HG03280 (cell line): Measurements from ENCODE around the gene GNAI2.
"Not testable (repeated sequence)": the region's sequence is repeated elsewhere in the genome, so short reads cannot be mapped to it uniquely, and the experiment has no call there.

Experiments
- ATAC-seq: cut with Tn5 transposase; IDR thresholded peaks from one replicate; pipeline ENCODE4 v1.9.1; 2021; ENCODE audit warnings: mild to moderate bottlenecking, moderate library complexity; ENCODE audit not compliant: unreplicated experiment

The GNAI2 gene

GRCh38 chr3:50204804-50205412 lies 31.1 kb upstream of the GNAI2 start, which contains the start of gene SLC38A3:
SLC38A3 (plus strand) TSS chr3:50205271; CDS start chr3:50214200, 8,929 bp downstream.
- ATAC-seq, result no peak

- no peak for ATAC-seq
Measured at GRCh38 chr3:50205413-50206276, 30.4 kb upstream of the GNAI2 start.

- ATAC-seq, result no peak
Measured at GRCh38 chr3:50207359-50208042, 28.5 kb upstream of the GNAI2 start.

DNA sequence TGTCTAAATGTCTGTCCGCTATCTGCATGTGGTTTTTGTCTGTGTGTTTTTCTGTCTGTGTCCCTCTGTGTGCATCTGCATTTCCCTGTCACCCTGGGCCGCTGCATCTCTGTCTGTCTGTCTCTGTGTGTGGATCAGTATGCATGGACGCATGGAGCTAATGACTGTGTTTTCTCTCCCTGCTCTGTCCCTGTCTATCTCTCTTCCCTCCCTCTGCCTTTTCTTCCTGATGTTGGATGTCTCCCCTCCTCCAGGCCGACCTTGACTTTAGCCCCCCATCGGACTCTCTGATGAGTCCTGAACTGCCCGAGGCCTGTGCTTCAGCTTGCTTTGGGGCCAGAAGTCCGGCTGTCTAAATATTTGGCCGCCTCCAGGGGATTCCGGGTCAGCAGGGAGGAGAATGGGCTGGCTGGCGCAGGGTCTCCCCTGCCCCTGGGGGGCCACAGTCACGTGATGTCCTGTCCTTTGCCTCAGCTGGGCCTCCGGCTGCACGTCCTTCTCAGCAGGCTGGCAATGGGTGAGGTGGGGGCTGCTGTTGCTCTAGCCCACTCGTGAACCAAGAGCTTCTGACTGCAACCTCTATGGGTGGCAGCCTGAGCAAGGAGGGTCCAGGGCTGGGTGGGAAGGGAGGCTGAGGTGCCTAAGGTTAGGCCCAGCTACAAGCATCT lies 27.2 kb upstream of the GNAI2 start:
- ATAC-seq, result no peak

DNA sequence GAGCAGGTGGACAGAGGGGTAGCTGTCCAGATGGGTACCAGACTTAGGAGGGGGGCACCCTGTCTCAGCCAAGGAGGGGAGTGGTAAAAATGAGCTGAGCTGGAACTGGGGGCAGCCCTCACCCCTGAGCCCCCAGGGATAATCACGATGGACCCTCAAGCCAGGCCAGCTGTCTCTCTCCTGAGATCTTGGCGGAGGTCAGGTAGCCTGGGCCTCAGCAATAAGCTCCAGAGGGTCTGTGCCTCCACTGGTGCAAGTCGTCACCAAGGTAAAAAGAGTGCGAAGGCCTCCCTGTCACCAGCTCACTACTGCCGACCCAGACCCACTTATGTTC lies 25.9 kb upstream of the GNAI2 start:
- ATAC-seq, result no peak

- ATAC-seq, result no peak
Measured at GRCh38 chr3:50210510-50211367, 25.3 kb upstream of the GNAI2 start.

DNA sequence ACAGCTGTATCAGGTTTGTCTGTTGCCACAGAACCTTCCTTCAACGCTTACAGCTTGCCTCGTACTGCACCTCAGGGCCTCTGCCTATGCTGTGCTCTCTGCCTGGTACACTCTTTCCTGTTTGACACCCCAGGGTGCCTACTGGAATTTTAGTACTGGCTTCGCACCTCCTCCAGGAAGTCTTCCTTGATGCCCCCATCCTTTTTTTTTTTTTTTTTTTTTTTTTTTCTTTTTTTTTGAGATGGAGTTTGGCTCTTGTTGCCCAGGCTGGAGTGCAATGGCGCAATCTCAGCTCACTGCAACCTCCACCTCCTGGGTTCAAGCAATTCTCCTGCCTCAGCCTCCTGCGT lies 24.7 kb upstream of the GNAI2 start:
- not testable (repeated sequence) for ATAC-seq

GRCh38 chr3:50211930-50212329 lies 24.1 kb upstream of the GNAI2 start:
- no peak for ATAC-seq

DNA sequence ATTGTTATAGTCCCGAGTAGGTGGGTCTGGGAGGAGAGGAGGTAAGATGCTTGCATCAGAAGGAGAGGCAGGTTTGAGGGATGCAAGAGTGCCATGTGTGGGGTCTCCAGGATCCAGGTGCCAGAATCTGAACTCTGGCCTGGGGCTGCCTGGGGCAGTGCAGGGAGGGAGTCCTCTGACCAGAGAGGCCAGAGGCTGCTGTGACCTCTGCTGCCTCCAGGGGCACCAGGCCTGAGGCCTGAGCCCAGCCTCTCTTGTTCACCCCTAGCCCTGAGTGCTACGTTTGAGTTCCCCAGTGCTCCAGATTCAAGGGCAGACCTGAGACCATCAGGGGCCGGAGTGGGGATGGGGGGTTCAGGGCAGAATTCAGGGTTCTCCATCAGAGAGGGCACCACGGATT lies 23.5 kb upstream of the GNAI2 start:
- no peak for ATAC-seq

DNA sequence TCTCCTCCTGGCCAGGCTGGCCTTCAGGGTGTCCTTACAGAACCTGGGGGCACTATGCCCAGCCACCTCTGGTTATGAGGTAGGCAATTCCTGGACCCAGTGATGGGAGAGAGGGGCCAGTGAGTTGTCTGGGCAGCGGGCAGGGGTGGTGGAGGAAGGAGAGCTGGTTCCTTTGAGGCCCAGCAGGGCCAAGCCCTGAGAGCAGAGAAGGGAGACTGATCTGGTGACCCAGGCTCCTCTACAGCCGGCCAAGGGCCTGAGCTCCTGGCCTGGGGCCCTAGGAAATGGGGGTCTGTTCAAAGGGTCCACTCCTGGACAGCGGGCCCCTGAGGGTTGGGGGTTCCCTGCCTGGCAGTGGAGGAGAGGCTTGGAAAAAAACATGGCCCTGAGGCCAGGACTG lies 23.0 kb upstream of the GNAI2 start:
- ATAC-seq, result no peak

DNA sequence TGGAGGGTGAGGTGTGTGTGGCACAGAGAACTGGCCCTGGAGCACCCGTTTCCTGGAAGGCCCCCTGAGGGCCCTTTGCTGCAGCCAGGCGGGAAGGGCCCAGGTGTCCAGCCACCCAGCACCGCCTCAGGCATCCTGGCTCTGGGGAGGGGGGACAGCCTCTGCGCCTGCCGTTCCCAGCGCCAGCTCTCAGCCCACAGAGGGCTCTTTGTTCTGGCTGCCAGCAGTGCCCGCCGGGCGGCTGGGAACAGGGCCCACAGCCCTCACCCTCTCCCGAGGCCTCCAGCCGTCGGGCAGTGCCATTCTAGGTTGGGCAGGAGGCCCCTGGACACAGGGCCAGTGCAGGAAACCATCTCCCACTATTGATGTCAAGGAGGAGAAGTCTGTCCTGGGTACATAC lies 22.6 kb upstream of the GNAI2 start:
- ATAC-seq, result no peak

GRCh38 chr3:50214824-50215223 lies 21.2 kb upstream of the GNAI2 start:
- ATAC-seq, result no peak

DNA sequence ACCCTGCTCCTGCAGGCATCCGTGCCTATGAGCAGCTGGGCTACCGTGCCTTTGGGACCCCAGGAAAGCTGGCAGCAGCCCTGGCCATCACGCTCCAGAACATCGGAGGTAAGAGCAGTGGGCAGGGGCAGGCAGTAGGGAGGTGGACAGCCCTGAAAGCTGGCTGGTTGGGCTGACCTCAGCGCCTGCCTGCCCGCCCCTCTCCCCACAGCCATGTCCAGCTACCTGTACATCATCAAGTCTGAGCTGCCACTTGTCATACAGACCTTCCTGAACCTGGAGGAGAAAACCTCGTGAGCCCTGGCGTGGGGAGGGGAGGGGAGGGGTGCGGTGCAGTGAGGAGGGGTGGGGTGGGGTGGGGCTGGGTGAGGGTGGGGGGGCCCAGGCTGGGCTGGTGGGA lies 20.5 kb upstream of the GNAI2 start:
- ATAC-seq, result no peak

- ATAC-seq, result no peak
Measured at GRCh38 chr3:50217681-50218080, 18.3 kb upstream of the GNAI2 start.

DNA sequence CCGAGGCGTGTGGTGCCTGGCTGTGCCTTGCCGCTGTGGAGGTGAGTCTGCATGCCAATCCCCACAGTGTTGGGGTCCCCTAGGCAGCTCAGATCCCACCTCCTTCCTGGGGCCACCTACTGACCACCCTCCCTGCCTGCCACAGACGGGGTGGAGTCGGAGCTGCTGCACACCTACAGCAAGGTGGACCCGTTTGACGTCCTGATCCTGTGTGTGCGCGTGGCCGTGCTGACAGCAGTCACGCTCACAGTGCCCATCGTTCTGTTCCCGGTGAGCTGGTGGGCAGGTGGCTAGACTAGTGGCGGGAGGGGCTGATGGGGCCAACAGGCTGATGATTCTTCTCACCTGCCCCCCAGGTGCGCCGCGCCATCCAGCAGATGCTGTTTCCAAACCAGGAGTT lies 17.6 kb upstream of the GNAI2 start:
- ATAC-seq, result no peak

DNA sequence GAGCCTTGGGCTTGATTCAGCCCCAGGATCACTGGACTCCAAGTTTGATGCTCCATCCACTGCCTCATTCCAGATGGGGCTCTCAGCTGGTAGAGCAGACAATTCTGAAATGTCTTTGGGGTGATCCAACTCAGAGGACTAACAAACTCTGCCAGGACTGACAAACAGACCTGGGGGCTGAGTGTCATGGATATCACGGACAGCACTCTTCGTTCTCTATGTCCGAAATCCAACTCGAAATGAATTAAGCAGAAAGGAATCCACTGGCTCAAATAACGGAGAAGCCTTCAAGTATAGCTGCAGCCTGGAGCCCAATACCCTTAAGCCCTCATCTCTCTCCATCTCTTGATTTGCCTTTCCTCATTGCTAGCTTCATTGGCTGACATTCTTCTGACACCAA lies 16.7 kb upstream of the GNAI2 start:
- ATAC-seq, result no peak

DNA sequence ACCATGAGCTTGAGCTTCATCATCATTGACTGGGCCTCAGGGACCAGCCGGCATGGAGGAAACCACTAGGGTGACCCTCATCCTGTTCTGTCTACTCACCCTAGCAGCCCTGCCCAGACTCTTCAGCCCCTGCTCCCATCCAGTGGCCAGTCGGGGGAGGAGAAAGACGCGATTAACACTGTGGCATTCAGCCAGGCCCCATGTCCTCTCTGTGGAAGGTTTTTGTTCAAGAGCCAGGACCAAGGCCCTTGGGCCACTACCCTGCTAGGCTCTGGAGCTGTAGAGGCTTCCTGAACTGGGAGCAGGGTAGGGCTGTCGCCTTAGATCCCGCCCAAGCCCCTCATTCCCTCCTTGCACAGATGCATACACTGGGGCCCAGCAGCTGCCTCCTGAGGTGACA lies 15.9 kb upstream of the GNAI2 start:
- no peak for ATAC-seq

GRCh38 chr3:50221051-50221410 lies 15.0 kb upstream of the GNAI2 start:
- no peak for ATAC-seq

GRCh38 chr3:50221411-50222168 lies 14.4 kb upstream of the GNAI2 start:
- ATAC-seq, result no peak

DNA sequence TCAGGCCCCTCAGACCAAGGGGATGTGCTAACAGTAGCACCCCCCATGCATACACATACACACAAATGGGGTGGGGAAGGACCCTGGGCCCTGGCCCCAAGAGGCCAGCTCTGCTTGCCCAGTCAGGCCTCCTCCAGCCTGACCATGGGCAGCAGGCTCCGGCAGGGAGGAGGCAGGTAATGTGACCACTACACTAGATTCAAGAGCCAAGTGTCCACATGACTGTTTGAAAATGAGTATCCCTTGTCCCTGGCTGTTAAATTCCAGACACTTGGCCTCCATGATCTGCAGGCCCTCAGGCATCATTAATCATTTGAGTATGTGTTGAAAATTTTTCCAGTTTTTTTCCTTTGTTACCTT lies 13.9 kb upstream of the GNAI2 start:
- no peak for ATAC-seq
